ENCODE data around the gene POU2F2. TPM values are rescaled to one million over a fixed set of nuclear protein-coding genes. Genes with fewer than 3 reads are reported as not detected.

POU2F2 gene
- total and polyA plus RNA-seq, 10 of the 15 experiments (the other 5 are each of a cell fraction or from before 2014, with no cell fraction given): 4.4 to 62.4 (median 37.9) TPM

DNA sequence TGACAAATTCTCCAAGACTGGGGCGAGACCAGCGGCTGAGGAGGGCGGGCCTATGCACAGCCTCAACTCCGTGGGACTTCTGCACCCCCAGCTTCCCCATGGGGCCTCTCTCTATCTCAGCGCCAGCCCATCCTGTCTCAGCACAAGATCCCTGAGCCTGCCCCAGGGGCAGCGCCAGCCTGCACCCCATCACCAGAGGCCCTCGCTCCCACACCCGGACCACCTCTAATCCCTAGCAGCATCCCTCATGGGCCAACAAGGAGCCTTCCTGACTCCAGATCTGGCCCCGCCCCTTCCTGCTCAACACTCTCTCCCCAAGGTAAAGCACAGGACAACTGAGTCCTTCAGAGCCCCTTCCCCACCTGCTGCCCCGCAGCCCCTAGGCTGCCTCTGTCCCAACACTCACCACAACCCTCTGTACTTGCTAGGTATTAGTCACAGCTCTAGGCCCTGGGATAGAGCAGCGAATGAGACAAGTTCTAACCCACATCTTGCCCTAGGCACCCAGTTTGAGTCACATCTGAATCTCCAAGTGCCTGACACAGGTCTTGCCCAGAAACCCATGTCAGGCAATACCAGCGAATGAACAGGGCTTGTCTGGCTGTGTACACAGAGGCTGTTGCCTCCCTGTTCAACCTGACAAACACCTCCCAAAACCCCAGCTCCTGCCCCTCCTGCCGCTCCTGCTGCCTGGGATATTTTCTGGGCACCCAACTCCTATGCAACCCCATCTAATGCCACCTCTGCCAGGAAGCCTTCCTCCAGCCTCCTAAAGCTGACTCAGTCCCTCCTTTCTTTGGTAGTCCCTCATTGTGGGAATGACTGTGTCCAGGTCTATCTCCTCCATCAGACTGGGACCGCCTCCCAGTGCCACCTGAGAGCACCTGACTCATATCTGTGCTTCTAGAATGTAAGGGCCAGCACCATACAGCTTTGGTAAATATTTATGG is 80.8 kb downstream of the POU2F2 start:
- H3K36me3 ChIP-seq (ENCODE audit: control insufficient read depth in 2 of 2, insufficient read depth in 2 of 2, low read length in 1 of 2): no peaks in the 10 kb centered on the region
- in situ Hi-C loops (cut with MboI) (no loop called here), intact Hi-C loops (cut with micrococcal nuclease; ENCODE audit: unreplicated experiment) (no loop called here)
- no peaks in the 10 kb centered on the region; a peak in 1 of 4 replicates for H3K27me3 ChIP-seq (replicated peaks in 1 of 2; ENCODE audit: control insufficient read depth in 2 of 2, insufficient read depth in 2 of 2, low read length in 1 of 2)
- no TSS peak for BruUV-seq (replicated peaks)
- H3K9me3 ChIP-seq (replicated peaks; ENCODE audit: control insufficient read depth, insufficient read depth, low read length): no peaks in the 10 kb centered on the region
- H3K4me1 ChIP-seq (ENCODE audit: control insufficient read depth, insufficient read depth, low read length): no peaks in the 10 kb centered on the region
- no peak overlapping the region for H3K9ac ChIP-seq (ENCODE audit: control insufficient read depth, insufficient read depth, low read length)
- peak; percentile 66 for ATAC-seq
- RAD21 ChIA-PET (ENCODE audit: unreplicated experiment): no interaction called here
- SMC1A ChIA-PET (ENCODE audit: uncharacterized antibody, unreplicated experiment): interaction anchor here (0.6 kb wide), 1 partner anchor 30 kb away, joined by 3 read pairs; no protein-coding TSS in a partner anchor
- H3K79me2 ChIP-seq (ENCODE audit: control insufficient read depth, insufficient read depth, low read length): no peaks in the 10 kb centered on the region
- H3K27ac ChIP-seq (ENCODE audit: control insufficient read depth, insufficient read depth): no peak overlapping the region
- FAIRE-seq: no peak
- H2AFZ ChIP-seq (ENCODE audit: control insufficient read depth, low read depth, low read length): no peak overlapping the region
- H3K4me3 ChIP-seq: no peak overlapping the region
- no peaks in the 10 kb centered on the region for H4K20me1 ChIP-seq (ENCODE audit: control insufficient read depth, insufficient read depth)
- no peak for DNase-seq (ENCODE audit: low read depth, low spot score)
- POLR2A ChIA-PET: no interaction called here
- CTCF ChIA-PET: interaction anchor here (1.0 to 1.7 kb wide), 2 partner anchors 11 to 17 kb away, joined by 3 to 5 read pairs; no protein-coding TSS in a partner anchor
- no peak overlapping the region for H3K4me2 ChIP-seq (ENCODE audit: control insufficient read depth, insufficient read depth)
- 51% methylated on average over 14 of the region's 14 CpGs for WGBS (ENCODE audit: insufficient coverage, insufficient replicate concordance, low lambda C conversion rate, missing lambda C conversion rate)
- TF ChIP-seq ATF3 (IDR thresholded peaks at IDR 0.05; ENCODE audit: borderline replicate concordance, extremely low read depth, low read depth, low read length) (no peak), E4F1 (IDR thresholded peaks at IDR 0.05; ENCODE audit: borderline replicate concordance, partially characterized antibody) (no peak), EED (IDR thresholded peaks at IDR 0.05; ENCODE audit: low read depth) (no peak), IRF4 (IDR thresholded peaks at IDR 0.05; ENCODE audit: low read depth, low read length) (no peak), ZNF384 (IDR thresholded peaks at IDR 0.05; ENCODE audit: borderline replicate concordance, low read depth, low read length) (no peak), ZNF217 (IDR thresholded peaks at IDR 0.05) (no peak), CREB1 (IDR thresholded peaks at IDR 0.05; ENCODE audit: low read depth) (no peak), SKIL (IDR thresholded peaks at IDR 0.05; ENCODE audit: low read depth, poor library complexity, severe bottlenecking) (no peak), IKZF1 (conservative IDR thresholded peaks at IDR 0.05) (no peak), CHD2 (IDR thresholded peaks at IDR 0.05; ENCODE audit: borderline replicate concordance, low read depth, low read length) (no peak), YBX1 (IDR thresholded peaks at IDR 0.05) (no peak), NR2F1 (conservative IDR thresholded peaks at IDR 0.05) (no peak)

Measured in GM12878 (cell line).